Ishikawa (cell line): ENCODE results near the gene LSM8.
A peak's percentile ranks its signal among the peaks of the same experiment; 100 is the strongest.

ENCODE experiments used
- CEBPB ChIP-seq: IDR thresholded peaks from 2 replicates; pipeline ENCODE4 v1.6.1; 2012
- CREB1 ChIP-seq: IDR thresholded peaks from 2 replicates; pipeline ENCODE4 v1.6.1; 2012; ENCODE audit warnings: low read depth
- EGR1 ChIP-seq: IDR thresholded peaks from 2 replicates; pipeline ENCODE4 v1.6.1; 2012
- EP300 ChIP-seq: IDR thresholded peaks from 2 replicates; pipeline ENCODE4 v1.6.1; 2012; ENCODE audit warnings: borderline replicate concordance
- FOXM1 ChIP-seq: IDR thresholded peaks from 2 replicates; pipeline ENCODE4 v1.6.1; 2012; ENCODE audit warnings: low read depth, borderline replicate concordance
- MAX ChIP-seq: IDR thresholded peaks from 2 replicates; pipeline ENCODE4 v1.6.1; 2012
- NFIC ChIP-seq: IDR thresholded peaks from 2 replicates; pipeline ENCODE4 v1.6.1; 2012
- RAD21 ChIP-seq: IDR thresholded peaks from 2 replicates; pipeline ENCODE4 v1.6.1; 2012; ENCODE audit warnings: low read depth
- TAF1 ChIP-seq: IDR thresholded peaks from 2 replicates; pipeline ENCODE4 v1.6.1; 2012; ENCODE audit warnings: low read depth, mild to moderate bottlenecking
- TCF12 ChIP-seq: IDR thresholded peaks from 2 replicates; pipeline ENCODE4 v1.6.1; 2012; ENCODE audit warnings: low read depth
- TEAD4 ChIP-seq: IDR thresholded peaks from 2 replicates; pipeline ENCODE4 v1.6.1; 2012
- USF1 ChIP-seq: IDR thresholded peaks from 2 replicates; pipeline ENCODE4 v1.6.1; 2012
- YY1 ChIP-seq: IDR thresholded peaks from 2 replicates; pipeline ENCODE4 v1.6.1; 2012; ENCODE audit warnings: low read depth
- ZBTB7A ChIP-seq: IDR thresholded peaks from 2 replicates; pipeline ENCODE4 v1.6.1; 2012; ENCODE audit warnings: low read depth
- TF ChIP-seq, protein P1 (sequence below): IDR thresholded peaks from 2 replicates; pipeline ENCODE4 v1.6.1; 2012; ENCODE audit warnings: low read depth, mild to moderate bottlenecking

The LSM8 gene

GRCh38 chr7:118184565-118184940, 589 bp downstream of the LSM8 start:
- TF ChIP-seq CREB1 (no peak), FOXM1 (no peak), CEBPB (no peak)

- TF ChIP-seq TEAD4 (no peak), CREB1 (no peak)
Observed at GRCh38 chr7:118185163-118185860, 1.3 kb downstream of the LSM8 start.

GRCh38 chr7:118186501-118186900, 2.5 kb downstream of the LSM8 start:
- TF ChIP-seq EP300 (no peak), CEBPB (no peak), RAD21 (no peak), EGR1 (no peak), CREB1 (no peak), FOXM1 (no peak), ZBTB7A (no peak), YY1 (no peak), MAX (no peak), USF1 (no peak), TEAD4 (no peak), NFIC (no peak), TAF1 (no peak), TCF12 (no peak)
- TF ChIP-seq, protein P1, sequence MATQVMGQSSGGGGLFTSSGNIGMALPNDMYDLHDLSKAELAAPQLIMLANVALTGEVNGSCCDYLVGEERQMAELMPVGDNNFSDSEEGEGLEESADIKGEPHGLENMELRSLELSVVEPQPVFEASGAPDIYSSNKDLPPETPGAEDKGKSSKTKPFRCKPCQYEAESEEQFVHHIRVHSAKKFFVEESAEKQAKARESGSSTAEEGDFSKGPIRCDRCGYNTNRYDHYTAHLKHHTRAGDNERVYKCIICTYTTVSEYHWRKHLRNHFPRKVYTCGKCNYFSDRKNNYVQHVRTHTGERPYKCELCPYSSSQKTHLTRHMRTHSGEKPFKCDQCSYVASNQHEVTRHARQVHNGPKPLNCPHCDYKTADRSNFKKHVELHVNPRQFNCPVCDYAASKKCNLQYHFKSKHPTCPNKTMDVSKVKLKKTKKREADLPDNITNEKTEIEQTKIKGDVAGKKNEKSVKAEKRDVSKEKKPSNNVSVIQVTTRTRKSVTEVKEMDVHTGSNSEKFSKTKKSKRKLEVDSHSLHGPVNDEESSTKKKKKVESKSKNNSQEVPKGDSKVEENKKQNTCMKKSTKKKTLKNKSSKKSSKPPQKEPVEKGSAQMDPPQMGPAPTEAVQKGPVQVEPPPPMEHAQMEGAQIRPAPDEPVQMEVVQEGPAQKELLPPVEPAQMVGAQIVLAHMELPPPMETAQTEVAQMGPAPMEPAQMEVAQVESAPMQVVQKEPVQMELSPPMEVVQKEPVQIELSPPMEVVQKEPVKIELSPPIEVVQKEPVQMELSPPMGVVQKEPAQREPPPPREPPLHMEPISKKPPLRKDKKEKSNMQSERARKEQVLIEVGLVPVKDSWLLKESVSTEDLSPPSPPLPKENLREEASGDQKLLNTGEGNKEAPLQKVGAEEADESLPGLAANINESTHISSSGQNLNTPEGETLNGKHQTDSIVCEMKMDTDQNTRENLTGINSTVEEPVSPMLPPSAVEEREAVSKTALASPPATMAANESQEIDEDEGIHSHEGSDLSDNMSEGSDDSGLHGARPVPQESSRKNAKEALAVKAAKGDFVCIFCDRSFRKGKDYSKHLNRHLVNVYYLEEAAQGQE: no peak

- TF ChIP-seq EGR1 (no peak), USF1 (no peak), YY1 (no peak), CEBPB (no peak), TAF1 (no peak)
Observed at GRCh38 chr7:118194571-118194970, 10.6 kb downstream of the LSM8 start.

DNA sequence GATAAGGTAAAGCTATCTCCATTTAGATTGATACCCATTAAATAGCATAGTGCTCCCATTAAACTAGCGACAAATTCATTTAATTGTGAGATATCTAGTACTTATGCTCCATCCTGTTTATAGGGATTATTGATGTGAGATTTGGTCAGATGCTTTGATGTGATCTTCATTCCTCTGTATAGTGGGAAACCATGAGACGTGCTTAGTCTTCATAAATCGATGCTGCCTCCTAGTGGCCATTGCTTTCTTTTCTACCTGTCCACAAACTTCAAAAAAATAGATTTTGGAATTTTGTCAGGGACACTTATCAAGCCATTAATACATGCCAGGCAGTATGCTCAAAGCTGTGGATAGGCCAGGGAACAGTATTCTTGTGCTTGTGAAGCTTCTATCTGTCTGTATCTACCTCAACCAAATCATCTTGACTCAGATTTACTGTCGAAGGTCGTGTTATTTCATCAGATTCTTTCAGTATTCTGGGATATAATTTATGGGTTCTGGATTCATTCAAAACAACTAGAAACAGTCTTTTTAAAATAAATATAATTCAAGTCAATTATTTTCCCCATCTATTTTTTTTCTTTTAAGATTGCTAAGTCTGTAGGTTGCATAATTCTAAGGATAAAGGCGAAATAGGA, 12.0 kb downstream of the LSM8 start:
- TF ChIP-seq YY1: no peak
- TF ChIP-seq RAD21: peak; percentile 46

DNA sequence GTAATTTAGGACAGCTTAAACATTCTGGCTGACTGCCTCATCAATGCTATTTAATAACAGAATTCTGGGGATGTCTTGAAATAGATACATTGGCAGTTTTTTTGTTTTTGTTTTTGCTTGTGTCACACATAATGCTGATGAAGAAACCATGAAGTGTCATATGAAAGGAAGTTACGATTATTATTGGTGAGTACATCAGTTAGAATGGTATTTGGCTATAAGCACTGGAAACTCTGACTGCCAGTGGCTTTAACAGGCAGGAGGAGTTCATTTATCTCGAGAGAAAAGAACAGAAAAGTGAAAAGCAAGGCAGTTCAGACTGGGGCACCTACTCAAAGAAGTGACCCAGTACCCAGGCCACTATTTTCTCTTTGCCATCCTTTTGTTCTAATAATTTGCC, 18.1 kb downstream of the LSM8 start:
- TF ChIP-seq TCF12: no peak
- no peak for TF ChIP-seq MAX
- TF ChIP-seq FOXM1: no peak
- no peak for TF ChIP-seq YY1
- TF ChIP-seq, protein P1: no peak
- no peak for TF ChIP-seq EGR1
- no peak for TF ChIP-seq CEBPB
- no peak for TF ChIP-seq EP300
- TF ChIP-seq CREB1: no peak
- TF ChIP-seq TAF1: no peak
- TF ChIP-seq USF1: no peak
- no peak for TF ChIP-seq RAD21
- TF ChIP-seq ZBTB7A: no peak
- TF ChIP-seq TEAD4: no peak
